Fibroblast of lung (primary cell): ENCODE measurements around the gene PPP1R9A.

Experiments used
- EZH2 ChIP-seq: IDR thresholded peaks from 2 replicates; pipeline ENCODE4 v1.5.1; 2012; ENCODE audit warnings: low read length, control low read depth, mild to moderate bottlenecking; ENCODE audit errors: missing control alignments
- TF ChIP-seq, protein P1 (sequence below), 2 donors: IDR thresholded peaks in 1 of 2; conservative IDR thresholded peaks in 1 of 2; 1 replicate in 1 of 2; 2 replicates in 1 of 2; pipeline ENCODE4 v1.5.1; 2011 to 2012; ENCODE audit warnings: low read length in 2 of 2, control low read depth in 1 of 2, inconsistent platforms in 1 of 2, low read depth in 1 of 2, mild to moderate bottlenecking in 1 of 2

DNA sequence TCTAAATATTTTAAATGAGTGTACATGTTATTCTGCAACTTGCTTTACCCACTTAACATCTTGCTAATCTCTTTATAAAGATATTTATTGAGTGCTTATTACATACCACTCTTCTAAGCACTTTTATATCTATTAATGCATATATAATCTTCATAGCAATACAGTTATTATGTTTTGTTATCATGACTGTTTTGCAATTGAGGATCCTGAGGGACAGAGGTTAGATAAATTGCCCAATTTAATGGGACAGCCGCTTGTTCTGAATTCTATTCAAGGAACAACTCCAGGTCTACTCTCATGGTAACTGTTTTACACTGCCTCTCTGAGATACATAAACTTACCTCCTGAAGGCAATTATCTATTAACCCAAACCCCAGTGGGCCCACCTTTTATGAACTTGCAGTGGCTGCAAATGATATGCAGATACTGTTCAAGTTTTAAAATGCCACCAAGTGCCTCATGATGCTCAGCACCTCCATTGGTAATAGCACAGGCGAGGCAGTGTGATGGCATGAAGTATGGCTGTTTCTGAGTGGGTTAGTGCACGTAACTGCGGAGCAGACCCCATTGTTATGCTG is 356.5 kb downstream of the PPP1R9A start:
- TF ChIP-seq, protein P1, sequence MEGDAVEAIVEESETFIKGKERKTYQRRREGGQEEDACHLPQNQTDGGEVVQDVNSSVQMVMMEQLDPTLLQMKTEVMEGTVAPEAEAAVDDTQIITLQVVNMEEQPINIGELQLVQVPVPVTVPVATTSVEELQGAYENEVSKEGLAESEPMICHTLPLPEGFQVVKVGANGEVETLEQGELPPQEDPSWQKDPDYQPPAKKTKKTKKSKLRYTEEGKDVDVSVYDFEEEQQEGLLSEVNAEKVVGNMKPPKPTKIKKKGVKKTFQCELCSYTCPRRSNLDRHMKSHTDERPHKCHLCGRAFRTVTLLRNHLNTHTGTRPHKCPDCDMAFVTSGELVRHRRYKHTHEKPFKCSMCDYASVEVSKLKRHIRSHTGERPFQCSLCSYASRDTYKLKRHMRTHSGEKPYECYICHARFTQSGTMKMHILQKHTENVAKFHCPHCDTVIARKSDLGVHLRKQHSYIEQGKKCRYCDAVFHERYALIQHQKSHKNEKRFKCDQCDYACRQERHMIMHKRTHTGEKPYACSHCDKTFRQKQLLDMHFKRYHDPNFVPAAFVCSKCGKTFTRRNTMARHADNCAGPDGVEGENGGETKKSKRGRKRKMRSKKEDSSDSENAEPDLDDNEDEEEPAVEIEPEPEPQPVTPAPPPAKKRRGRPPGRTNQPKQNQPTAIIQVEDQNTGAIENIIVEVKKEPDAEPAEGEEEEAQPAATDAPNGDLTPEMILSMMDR (conservative IDR thresholded peaks at IDR 0.05 in 1 of 2, IDR thresholded peaks at IDR 0.05 in 1 of 2; ENCODE audit: low read depth in 1 of 2, low read length in 2 of 2): no peak
- TF ChIP-seq EZH2: no peak
